GM23338 (cell line): ENCODE results near the gene NOL3.

ENCODE experiments used
- CREB1 ChIP-seq: fragments of 250-450 bp; sonication (Bioruptor Pico); IDR thresholded peaks from 2 replicates; pipeline ENCODE4 v1.5.0; 2020; ENCODE audit warnings: low read depth, mild to moderate bottlenecking, moderate library complexity
- EZH2 ChIP-seq: fragments of 200-600 bp; sonication (generic); IDR thresholded peaks from one replicate; pipeline ENCODE4 v1.8.0; 2017; ENCODE audit warnings: antibody characterized with exemption, mild to moderate bottlenecking, low read depth; ENCODE audit not compliant: unreplicated experiment
- EZH2phosphoT487 ChIP-seq: fragments of 200-600 bp; sonication (generic); IDR thresholded peaks from one replicate; pipeline ENCODE4 v1.8.1; 2018; ENCODE audit warnings: antibody characterized with exemption; ENCODE audit not compliant: unreplicated experiment
- JUNB ChIP-seq: IDR thresholded peaks from one replicate; pipeline ENCODE4 v1.6.1; 2016; ENCODE audit warnings: antibody characterized with exemption; ENCODE audit not compliant: unreplicated experiment
- POLR2AphosphoS5 ChIP-seq: IDR thresholded peaks from 2 replicates; pipeline ENCODE4 v1.6.1; 2016; ENCODE audit warnings: antibody characterized with exemption, low read depth
- REST ChIP-seq: IDR thresholded peaks from one replicate; pipeline ENCODE4 v1.6.1; 2018; ENCODE audit warnings: antibody characterized with exemption; ENCODE audit not compliant: unreplicated experiment
- STAT1 ChIP-seq: IDR thresholded peaks from one replicate; pipeline ENCODE4 v1.6.1; 2016; ENCODE audit warnings: antibody characterized with exemption; ENCODE audit not compliant: unreplicated experiment
- ZNF331 ChIP-seq: fragments of 250-450 bp; sonication (Bioruptor Pico); IDR thresholded peaks from 2 replicates; pipeline ENCODE4 v1.5.0; 2020; ENCODE audit warnings: low read depth, mild to moderate bottlenecking, moderate library complexity
- TF ChIP-seq, protein P1 (sequence below), 2 experiments: fragments of 200-600 bp in 1 of 2; sonication (generic) in 1 of 2; conservative IDR thresholded peaks; 2 replicates each; pipeline versions ENCODE4 v1.5.1 to v1.6.1; 2016 to 2017; ENCODE audit warnings: antibody characterized with exemption in 2 of 2, low read depth in 2 of 2, mild to moderate bottlenecking in 2 of 2, moderate library complexity in 1 of 2

- TF ChIP-seq, protein P1, sequence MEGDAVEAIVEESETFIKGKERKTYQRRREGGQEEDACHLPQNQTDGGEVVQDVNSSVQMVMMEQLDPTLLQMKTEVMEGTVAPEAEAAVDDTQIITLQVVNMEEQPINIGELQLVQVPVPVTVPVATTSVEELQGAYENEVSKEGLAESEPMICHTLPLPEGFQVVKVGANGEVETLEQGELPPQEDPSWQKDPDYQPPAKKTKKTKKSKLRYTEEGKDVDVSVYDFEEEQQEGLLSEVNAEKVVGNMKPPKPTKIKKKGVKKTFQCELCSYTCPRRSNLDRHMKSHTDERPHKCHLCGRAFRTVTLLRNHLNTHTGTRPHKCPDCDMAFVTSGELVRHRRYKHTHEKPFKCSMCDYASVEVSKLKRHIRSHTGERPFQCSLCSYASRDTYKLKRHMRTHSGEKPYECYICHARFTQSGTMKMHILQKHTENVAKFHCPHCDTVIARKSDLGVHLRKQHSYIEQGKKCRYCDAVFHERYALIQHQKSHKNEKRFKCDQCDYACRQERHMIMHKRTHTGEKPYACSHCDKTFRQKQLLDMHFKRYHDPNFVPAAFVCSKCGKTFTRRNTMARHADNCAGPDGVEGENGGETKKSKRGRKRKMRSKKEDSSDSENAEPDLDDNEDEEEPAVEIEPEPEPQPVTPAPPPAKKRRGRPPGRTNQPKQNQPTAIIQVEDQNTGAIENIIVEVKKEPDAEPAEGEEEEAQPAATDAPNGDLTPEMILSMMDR (conservative IDR thresholded peaks at IDR 0.05; ENCODE audit: low read depth in 2 of 2): no peak
- TF ChIP-seq EZH2 (no peak), EZH2phosphoT487 (no peak), REST (no peak), CREB1 (CRISPR knock-in tag) (no peak), POLR2AphosphoS5 (no peak), ZNF331 (CRISPR knock-in tag) (no peak), STAT1 (no peak), JUNB (no peak)
Measured at GRCh38 chr16:67197704-67198103, 27.4 kb downstream of the NOL3 start.
